ENCODE measurements around the gene MUC6.

GRCh38 chr11:1049911-1050580 lies 13.5 kb upstream of the MUC6 start:
- TF ChIP-seq POLR2A (IDR thresholded peaks at IDR 0.05): no peak
- TF ChIP-seq, protein P1, sequence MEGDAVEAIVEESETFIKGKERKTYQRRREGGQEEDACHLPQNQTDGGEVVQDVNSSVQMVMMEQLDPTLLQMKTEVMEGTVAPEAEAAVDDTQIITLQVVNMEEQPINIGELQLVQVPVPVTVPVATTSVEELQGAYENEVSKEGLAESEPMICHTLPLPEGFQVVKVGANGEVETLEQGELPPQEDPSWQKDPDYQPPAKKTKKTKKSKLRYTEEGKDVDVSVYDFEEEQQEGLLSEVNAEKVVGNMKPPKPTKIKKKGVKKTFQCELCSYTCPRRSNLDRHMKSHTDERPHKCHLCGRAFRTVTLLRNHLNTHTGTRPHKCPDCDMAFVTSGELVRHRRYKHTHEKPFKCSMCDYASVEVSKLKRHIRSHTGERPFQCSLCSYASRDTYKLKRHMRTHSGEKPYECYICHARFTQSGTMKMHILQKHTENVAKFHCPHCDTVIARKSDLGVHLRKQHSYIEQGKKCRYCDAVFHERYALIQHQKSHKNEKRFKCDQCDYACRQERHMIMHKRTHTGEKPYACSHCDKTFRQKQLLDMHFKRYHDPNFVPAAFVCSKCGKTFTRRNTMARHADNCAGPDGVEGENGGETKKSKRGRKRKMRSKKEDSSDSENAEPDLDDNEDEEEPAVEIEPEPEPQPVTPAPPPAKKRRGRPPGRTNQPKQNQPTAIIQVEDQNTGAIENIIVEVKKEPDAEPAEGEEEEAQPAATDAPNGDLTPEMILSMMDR (IDR thresholded peaks at IDR 0.05 in 8 of 11, conservative IDR thresholded peaks at IDR 0.05 in 3 of 11): no peak
- TF ChIP-seq POLR2AphosphoS5 (IDR thresholded peaks at IDR 0.05): no peak
